Mucosa of descending colon (tissue), 3 donors: ENCODE data around the gene TMEM91. TPM values are rescaled to one million over a fixed set of nuclear protein-coding genes. Genes with fewer than 3 reads are reported as not detected.

ENCODE experiments used
- ATAC-seq: fragments of 200-7000 bp; cut with Tn5 transposase; one replicate; pipeline ENCODE4 v1.9.1; 2020; ENCODE audit warnings: mild to moderate bottlenecking, moderate library complexity
- DNase-seq, 3 donors: peaks; one replicate each; pipeline ENCODE4 v3.0.0-alpha.2; 2020
- H3K36me3 ChIP-seq: fragments of 200-600 bp; one replicate; pipeline ENCODE4 v1.8.0; 2021; ENCODE audit warnings: low read depth, mild to moderate bottlenecking
- H3K4me1 ChIP-seq: fragments of 200-600 bp; one replicate; pipeline ENCODE4 v1.8.0; 2021; ENCODE audit warnings: low read depth, mild to moderate bottlenecking
- H3K4me3 ChIP-seq: fragments of 200-600 bp; one replicate; pipeline ENCODE4 v1.8.0; 2021; ENCODE audit warnings: mild to moderate bottlenecking
- H3K9me3 ChIP-seq: fragments of 200-600 bp; one replicate; pipeline ENCODE4 v1.8.0; 2021; ENCODE audit warnings: mild to moderate bottlenecking
- CTCF ChIP-seq: fragments of 200-600 bp; IDR thresholded peaks from one replicate; pipeline ENCODE4 v1.8.0; 2022; ENCODE audit warnings: antibody characterized with exemption, mild to moderate bottlenecking
- intact Hi-C, 2 donors: fragments of 100-400 bp; cut with DNase I in 1 of 2; cut with micrococcal nuclease in 1 of 2; formaldehyde crosslinking; loops; one replicate each; pipeline versions ENCODE4 v1.11.0 to v1.11.1; 2022; cut with DNase I, micrococcal nuclease
- total RNA-seq, 3 donors: library from RNA; stranded (reverse); fragmentation: NEBNext Ultra II Directional in 2 of 3; extraction: Animal tissue kit (Norgen Biotek cat#: 25700) in 2 of 3; gene quantifications; one replicate each; pipeline versions ENCODE4 v1.2.1 to v1.2.4, GENCODE V29; 2021 to 2023
- donor health status: DM: no; HTN: no; CAD: no; lungs with moderate emphysema.
- donor health status: DM: no; HTN: no; CAD: no.
- donor health status: DM: no; HTN: yes; CAD: no.

The TMEM91 gene
- total RNA-seq, 3 donors from 2014 or later, result 3.8 to 15.2 (median 5.6) TPM

GRCh38 chr19:41330481-41330880, 45.9 kb upstream of the TMEM91 start:
- TF ChIP-seq CTCF, result no peak
- Histone ChIP-seq H3K36me3 (no peaks in the 10 kb centered on the region), H3K9me3 (no peaks in the 10 kb centered on the region), H3K4me3 (no peak overlapping the region), H3K4me1 (peaks cover 22% of the 10 kb centered on the region)
- ATAC-seq (no peak), DNase-seq (no peak)
- intact Hi-C loops, result no loop called here

- intact Hi-C loops, result no loop called here
- DNase-seq, result no peak
- Histone ChIP-seq H3K4me1 (peaks cover 15% of the 10 kb centered on the region), H3K4me3 (no peak overlapping the region), H3K9me3 (no peaks in the 10 kb centered on the region), H3K36me3 (no peaks in the 10 kb centered on the region)
- TF ChIP-seq CTCF, result no peak
- ATAC-seq, result no peak
Measured at GRCh38 chr19:41330946-41331678, 45.2 kb upstream of the TMEM91 start.

GRCh38 chr19:41332000-41332399, 44.3 kb upstream of the TMEM91 start:
- no peak for TF ChIP-seq CTCF
- peaks cover 13% of the 10 kb centered on the region for H3K4me1 ChIP-seq
- no peak for DNase-seq
- ATAC-seq, result no peak
- H3K36me3 ChIP-seq, result no peaks in the 10 kb centered on the region
- intact Hi-C loops, result no loop called here
- H3K4me3 ChIP-seq, result no peak overlapping the region
- no peaks in the 10 kb centered on the region for H3K9me3 ChIP-seq

- TF ChIP-seq CTCF, result no peak
- DNase-seq, result no peak
- intact Hi-C loops, result no loop called here
- no peak for ATAC-seq
- Histone ChIP-seq H3K4me3 (no peak overlapping the region), H3K4me1 (peaks cover 11% of the 10 kb centered on the region), H3K9me3 (no peaks in the 10 kb centered on the region), H3K36me3 (no peaks in the 10 kb centered on the region)
Measured at GRCh38 chr19:41332468-41332867, 43.9 kb upstream of the TMEM91 start.

GRCh38 chr19:41334793-41335192, 41.5 kb upstream of the TMEM91 start:
- TF ChIP-seq CTCF, result no peak
- intact Hi-C loops, result no loop called here
- Histone ChIP-seq H3K9me3 (no peaks in the 10 kb centered on the region), H3K4me3 (no peak overlapping the region), H3K4me1 (no peaks in the 10 kb centered on the region), H3K36me3 (no peaks in the 10 kb centered on the region)
- no peak for DNase-seq
- ATAC-seq, result peak; percentile 44

GRCh38 chr19:41335467-41335866, 40.9 kb upstream of the TMEM91 start:
- ATAC-seq, result no peak
- intact Hi-C loops, result no loop called here
- no peak for DNase-seq
- Histone ChIP-seq H3K36me3 (no peaks in the 10 kb centered on the region), H3K4me1 (no peaks in the 10 kb centered on the region), H3K9me3 (no peaks in the 10 kb centered on the region), H3K4me3 (no peak overlapping the region)
- TF ChIP-seq CTCF, result no peak
